Glutamatergic neuron (in vitro differentiated cells): ENCODE measurements around the gene ZNF683. TPM values are rescaled to one million over a fixed set of nuclear protein-coding genes. Genes with fewer than 3 reads are reported as not detected.
A peak's percentile ranks its signal among the peaks of the same experiment; 100 is the strongest.

ENCODE experiments used
- DNase-seq: peaks from one replicate; pipeline ENCODE4 v3.0.0; 2022
- H3K27ac Mint-ChIP-seq: one replicate; pipeline ENCODE4 v1.8.0; 2020; ENCODE audit warnings: mild to moderate bottlenecking, mixed read lengths, inconsistent platforms; ENCODE audit not compliant: unreplicated experiment
- H3K27me3 Mint-ChIP-seq: one replicate; pipeline ENCODE4 v1.8.0; 2020; ENCODE audit warnings: mild to moderate bottlenecking, moderate library complexity, mixed read lengths, inconsistent platforms; ENCODE audit not compliant: unreplicated experiment
- H3K36me3 Mint-ChIP-seq: one replicate; pipeline ENCODE4 v1.8.0; 2020; ENCODE audit warnings: mild to moderate bottlenecking, mixed read lengths, inconsistent platforms; ENCODE audit not compliant: unreplicated experiment
- H3K4me1 Mint-ChIP-seq: one replicate; pipeline ENCODE4 v1.8.0; 2020; ENCODE audit warnings: mild to moderate bottlenecking, low read depth, mixed read lengths, inconsistent platforms; ENCODE audit not compliant: unreplicated experiment
- H3K4me3 Mint-ChIP-seq: one replicate; pipeline ENCODE4 v1.8.0; 2020; ENCODE audit warnings: mild to moderate bottlenecking, mixed read lengths, inconsistent platforms; ENCODE audit not compliant: unreplicated experiment
- H3K9me3 Mint-ChIP-seq: one replicate; pipeline ENCODE4 v1.8.0; 2020; ENCODE audit warnings: mild to moderate bottlenecking, moderate library complexity, mixed read lengths, inconsistent platforms; ENCODE audit not compliant: unreplicated experiment
- CTCF ChIP-seq: fragments of 200-600 bp; sonication (generic); IDR thresholded peaks from one replicate; pipeline ENCODE4 v1.5.0; 2021; ENCODE audit not compliant: partially characterized antibody, unreplicated experiment
- total RNA-seq: library from RNA; stranded (reverse); fragmentation: NEBNext Ultra II Directional; extraction: Animal tissue kit (Norgen Biotek cat#: 25700); gene quantifications from one replicate; pipeline ENCODE4 v1.2.1, GENCODE V29; 2021; ENCODE audit not compliant: unreplicated experiment

Gene ZNF683
- total RNA-seq, 1 donor from 2014 or later = not detected

DNA sequence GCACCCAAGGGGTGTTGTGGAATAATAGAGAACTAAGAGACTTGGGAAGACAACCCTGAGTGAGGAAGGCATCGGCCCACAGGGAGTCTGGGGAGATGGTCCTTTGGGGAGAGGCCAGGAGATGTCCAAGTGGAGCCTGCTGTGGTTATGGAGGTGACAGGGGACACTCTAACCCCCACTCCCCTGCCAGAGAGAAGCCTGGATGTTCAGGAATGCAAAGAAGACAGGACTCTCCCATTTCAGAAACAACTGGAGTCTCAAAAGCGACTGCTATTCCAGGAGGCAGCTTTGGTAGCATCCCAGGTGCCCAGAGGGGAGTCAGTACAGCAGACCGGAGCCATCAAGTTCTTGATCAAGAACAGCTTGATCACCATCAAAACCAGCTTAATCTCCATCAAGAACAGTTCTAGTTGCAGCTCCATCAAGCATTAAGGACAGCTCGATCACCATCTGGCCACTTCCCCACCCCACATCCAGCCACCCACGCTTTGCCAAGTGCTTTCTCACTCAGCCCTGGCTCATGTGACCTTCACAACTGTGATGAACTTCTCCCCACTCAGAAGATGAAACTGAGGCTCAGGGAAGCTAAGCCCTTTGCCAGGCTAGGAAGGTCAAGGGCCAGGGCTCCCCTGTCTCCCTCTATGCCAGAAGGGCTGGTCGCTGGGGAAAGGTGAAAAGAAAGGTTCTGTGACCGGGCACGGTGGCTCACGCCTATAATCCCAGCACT, 54.0 kb downstream of the ZNF683 start:
- no peak for TF ChIP-seq CTCF
- no peak for DNase-seq
- peak overlapping the region; percentile 3 for H3K4me3 Mint-ChIP-seq
- peaks cover 7% of the 10 kb centered on the region for H3K4me1 Mint-ChIP-seq
- H3K9me3 Mint-ChIP-seq = no peaks in the 10 kb centered on the region
- no peaks in the 10 kb centered on the region for H3K36me3 Mint-ChIP-seq
- H3K27me3 Mint-ChIP-seq = peaks cover 4% of the 10 kb centered on the region
- no peak overlapping the region for H3K27ac Mint-ChIP-seq

DNA sequence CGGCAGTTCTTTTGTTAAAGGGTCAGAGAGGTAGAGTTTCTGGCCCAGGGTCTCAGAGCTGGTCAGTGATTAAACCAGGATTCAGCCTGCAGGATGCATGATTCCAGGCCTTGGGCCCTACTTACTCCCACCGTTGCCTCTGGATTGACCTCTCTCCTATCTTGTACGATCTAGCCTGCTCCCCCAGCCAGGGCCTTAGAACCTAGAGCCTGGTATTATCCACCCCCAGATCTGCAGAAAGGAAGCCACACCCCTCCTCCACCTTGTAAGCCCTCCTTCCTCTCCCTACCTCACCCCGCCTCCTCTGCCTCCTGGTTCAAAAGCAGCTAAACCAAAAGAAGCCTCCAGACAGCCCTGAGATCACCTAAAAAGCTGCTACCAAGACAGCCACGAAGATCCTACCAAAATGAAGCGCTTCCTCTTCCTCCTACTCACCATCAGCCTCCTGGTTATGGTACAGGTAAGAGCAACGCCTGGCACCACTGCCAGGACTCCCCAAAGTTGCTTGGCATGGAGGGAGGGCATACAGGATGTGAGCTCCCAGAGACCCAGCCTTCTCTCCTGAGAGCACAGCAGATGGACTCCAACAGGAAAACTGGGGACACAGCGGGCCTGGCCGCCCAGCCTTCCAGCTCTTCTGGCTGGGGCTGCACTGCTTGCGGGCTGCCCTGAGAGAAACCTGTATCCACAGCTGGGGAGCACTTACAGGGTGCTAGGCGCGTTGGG, 54.8 kb downstream of the ZNF683 start, which contains the start of gene CD52:
TSS of gene CD52 (plus strand) at position 347 of the 726 bp plus-strand sequence. CDS start at position 407, 60 bp downstream.
- no peak for TF ChIP-seq CTCF
- Mint-ChIP-seq H3K4me1 (peaks cover 7% of the 10 kb centered on the region), H3K27ac (peak within 1 kb of the TSS; percentile 13), H3K27me3 (peaks cover 2% of the 10 kb centered on the region), H3K9me3 (no peaks in the 10 kb centered on the region), H3K36me3 (no peaks in the 10 kb centered on the region), H3K4me3 (peak within 1 kb of the TSS; percentile 3)
- no peak for DNase-seq

- Mint-ChIP-seq H3K27ac (peak overlapping the region; percentile 13), H3K4me1 (peaks cover 7% of the 10 kb centered on the region), H3K9me3 (no peaks in the 10 kb centered on the region), H3K4me3 (no peak overlapping the region), H3K27me3 (peaks cover 1% of the 10 kb centered on the region), H3K36me3 (no peaks in the 10 kb centered on the region)
- no peak for TF ChIP-seq CTCF
- no peak for DNase-seq
Observed at GRCh38 chr1:26317146-26317545, 55.4 kb downstream of the ZNF683 start.

- Mint-ChIP-seq H3K4me3 (no peak overlapping the region), H3K4me1 (peaks cover 2% of the 10 kb centered on the region), H3K9me3 (no peaks in the 10 kb centered on the region), H3K27me3 (peaks cover 1% of the 10 kb centered on the region), H3K27ac (no peak overlapping the region), H3K36me3 (no peaks in the 10 kb centered on the region)
- no peak for DNase-seq
- no peak for TF ChIP-seq CTCF
Observed at GRCh38 chr1:26315874-26316850, 56.4 kb downstream of the ZNF683 start.
